K562 (cell line): ENCODE measurements around the gene AGRN. TPM values are rescaled to one million over a fixed set of nuclear protein-coding genes. Genes with fewer than 3 reads are reported as not detected.

Experiments used
- ATAC-seq: fragments of 200-7000 bp; cut with Tn5 transposase; 3 replicates; pipeline ENCODE4 v1.9.1; 2020; ENCODE audit warnings: moderate library complexity
- BruUV-seq: library from RNA; stranded (reverse); fragments of 400-500 nt; replicated peaks from 2 replicates; lab custom pipeline; 2021; lab: Mats Ljungman, UMichigan
- CTCF ChIA-PET: fragments of 300-600 bp; formaldehyde crosslinking; extraction: SDS; loops from one replicate; lab custom pipeline; 2021; ENCODE audit warnings: low intra/inter-chr PET ratio; lab: Yijun Ruan, JAX
- POLR2A ChIA-PET: fragments of 300-600, 350-650 bp; sonication (Branson Sonifier 250); formaldehyde crosslinking; extraction: SDS; loops from one replicate; lab custom pipeline; 2021; ENCODE audit warnings: antibody characterized with exemption, inconsistent platforms; lab: Yijun Ruan, JAX
- DNase-seq, 4 experiments: peaks; one replicate each; pipeline versions ENCODE4 v3.0.0 to v3.0.0-alpha.2; 2011 to 2018; ENCODE audit warnings: low spot score in 3 of 4, mixed read lengths in 3 of 4; ENCODE audit errors: extremely low read depth in 1 of 4
- FAIRE-seq: peaks from 2 replicates; lab custom pipeline; 2011; peaks lifted over from hg19 to GRCh38; lab: Jason Lieb, UNC
- H2AFZ ChIP-seq: 2 replicates; pipeline ENCODE4 v1.6.0; 2011; ENCODE audit warnings: low read depth, low read length, control low read depth, inconsistent platforms
- H3K27ac ChIP-seq: fragments of 200-600 bp; 3 replicates; pipeline ENCODE4 v1.8.0; 2011; ENCODE audit warnings: low read depth, mild to moderate bottlenecking, control low read depth, inconsistent platforms, low read length, moderate library complexity, mixed read lengths; ENCODE audit errors: extremely low read depth
- H3K27me3 ChIP-seq, 2 experiments: fragments of 300-600 bp in 1 of 2; 2 replicates in 1 of 2; 3 replicates in 1 of 2; pipeline versions ENCODE4 v1.6.0 to v1.8.0; 2011; ENCODE audit warnings: inconsistent platforms in 2 of 2, low read length in 2 of 2, mild to moderate bottlenecking in 1 of 2, mixed read lengths in 1 of 2, moderate library complexity in 1 of 2; ENCODE audit not compliant: control insufficient read depth in 2 of 2, insufficient read depth in 2 of 2
- H3K36me3 ChIP-seq: fragments of 300-600 bp; 3 replicates; pipeline ENCODE4 v1.8.0; 2011; ENCODE audit warnings: mild to moderate bottlenecking, low read length, inconsistent platforms; ENCODE audit not compliant: control insufficient read depth, insufficient read depth
- H3K4me1 ChIP-seq, 2 experiments: fragments of 200-600 bp in 1 of 2; replicated peaks in 1 of 2; 2 replicates in 1 of 2; 3 replicates in 1 of 2; pipeline versions ENCODE4 v1.5.1 to v1.8.0; 2011; ENCODE audit warnings: inconsistent platforms in 2 of 2, low read length in 2 of 2, mild to moderate bottlenecking in 1 of 2, mixed read lengths in 1 of 2, moderate library complexity in 1 of 2; ENCODE audit not compliant: control insufficient read depth in 2 of 2, insufficient read depth in 2 of 2
- H3K4me2 ChIP-seq: 2 replicates; pipeline ENCODE4 v1.6.1; 2011; ENCODE audit warnings: low read length, control low read depth, inconsistent platforms, mixed read lengths; ENCODE audit not compliant: insufficient read depth
- H3K4me3 ChIP-seq: fragments of 200-600 bp; sonication (generic), shearing (Covaris generic); 2 replicates; pipeline ENCODE4 v1.5.1; 2016; ENCODE audit warnings: control low read depth, inconsistent platforms
- H3K79me2 ChIP-seq: fragments of 200-600 bp; 3 replicates; pipeline ENCODE4 v1.8.0; 2011; ENCODE audit warnings: low read length, inconsistent platforms; ENCODE audit not compliant: control insufficient read depth, insufficient read depth
- H3K9ac ChIP-seq, 2 experiments: 2 replicates each; pipeline versions ENCODE4 v1.6.0 to v1.6.1; 2011; ENCODE audit warnings: low read depth in 2 of 2, low read length in 2 of 2, control low read depth in 1 of 2, inconsistent platforms in 1 of 2, mild to moderate bottlenecking in 1 of 2, mixed read lengths in 1 of 2; ENCODE audit not compliant: insufficient read depth in 1 of 2
- H3K9me1 ChIP-seq: one replicate; pipeline ENCODE4 v1.6.0; 2011; ENCODE audit warnings: inconsistent platforms, mild to moderate bottlenecking, low read length, moderate library complexity; ENCODE audit not compliant: control insufficient read depth, insufficient read depth
- H3K9me3 ChIP-seq: replicated peaks from 2 replicates; pipeline ENCODE4 v1.5.1; 2011; ENCODE audit warnings: low read depth, low read length, inconsistent platforms; ENCODE audit not compliant: control insufficient read depth, insufficient read depth
- H4K20me1 ChIP-seq: replicated peaks from 2 replicates; pipeline ENCODE4 v1.6.1; 2011; ENCODE audit warnings: low read length, inconsistent platforms, mixed read lengths; ENCODE audit not compliant: control insufficient read depth, insufficient read depth
- ARID1B ChIP-seq: fragments of 450-650 bp; IDR thresholded peaks from 2 replicates; pipeline ENCODE4 v1.6.1; 2016; ENCODE audit warnings: antibody characterized with exemption, mild to moderate bottlenecking, inconsistent platforms
- BRD9 ChIP-seq: fragments of 450-650 bp; IDR thresholded peaks from 2 replicates; pipeline ENCODE4 v1.6.1; 2018; ENCODE audit warnings: low read depth; ENCODE audit not compliant: partially characterized antibody
- CREM ChIP-seq: IDR thresholded peaks from 2 replicates; pipeline ENCODE4 v1.6.1; 2014; ENCODE audit warnings: antibody characterized with exemption, low read depth
- HDAC2 ChIP-seq: fragments of 450-650 bp; IDR thresholded peaks from 2 replicates; pipeline ENCODE4 v1.6.1; 2016; ENCODE audit warnings: mild to moderate bottlenecking
- HDAC6 ChIP-seq: IDR thresholded peaks from 2 replicates; pipeline ENCODE4 v1.6.1; 2012; ENCODE audit warnings: low read depth, mild to moderate bottlenecking, control low read depth, inconsistent platforms, low read length, moderate library complexity
- NCOA4 ChIP-seq: fragments of 450-650 bp; IDR thresholded peaks from 2 replicates; pipeline ENCODE4 v1.6.1; 2018; ENCODE audit warnings: mild to moderate bottlenecking; ENCODE audit not compliant: partially characterized antibody
- NR2C1 ChIP-seq, 2 experiments: fragments of 450-650 bp; IDR thresholded peaks; 2 replicates each; pipeline ENCODE4 v1.6.1; 2017; ENCODE audit warnings: mild to moderate bottlenecking in 2 of 2, antibody characterized with exemption in 1 of 2, inconsistent platforms in 1 of 2, missing compliant biosample characterization in 1 of 2, missing genetic modification characterization in 1 of 2
- NR2C2 ChIP-seq, 2 experiments: fragments of 200-800 bp in 1 of 2; sonication (Bioruptor generic) in 1 of 2; sonication (generic) in 1 of 2; formaldehyde crosslinking in 1 of 2; IDR thresholded peaks; 2 replicates each; pipeline versions ENCODE4 v1.6.1 to v1.8.0; 2016 to 2022; ENCODE audit warnings: mild to moderate bottlenecking in 1 of 2, missing compliant biosample characterization in 1 of 2, missing genetic modification characterization in 1 of 2, missing genetic modification reagents in 1 of 2
- RBM25 ChIP-seq: fragments of 200-400 bp; formaldehyde crosslinking; IDR thresholded peaks from 2 replicates; pipeline ENCODE4 v1.6.1; 2018; ENCODE audit warnings: low read length, low read depth, moderate library complexity; ENCODE audit not compliant: severe bottlenecking
- ZC3H4 ChIP-seq: sonication (generic); formaldehyde crosslinking; IDR thresholded peaks from 2 replicates; pipeline ENCODE4 v1.9.0; 2021; ENCODE audit warnings: missing genetic modification reagents, borderline replicate concordance
- WGBS: fragments of 100-300 bp; shearing (Covaris generic); methylation state at CpG from one replicate; pipeline ENCODE4 v1.1.6; 2016; ENCODE audit warnings: low coverage, mixed read lengths; ENCODE audit not compliant: insufficient coverage; ENCODE audit errors: missing lambda C conversion rate; 5-methylcytosine and 5-hydroxymethylcytosine counted together
- in situ Hi-C: fragments of 300-500 bp; cut with MboI; formaldehyde crosslinking; loops from 4 replicates; pipeline ENCODE4 v1.15.0; 2018; ENCODE audit warnings: inconsistent platforms, mixed read lengths
- intact Hi-C: fragments of 100-400 bp; cut with micrococcal nuclease; formaldehyde crosslinking; loops from 2 replicates; pipeline ENCODE4 v1.14.2; 2022
- polyA plus RNA-seq, 8 experiments: library from polyadenylated mRNA; depleted of rRNA in 4 of 8; stranded (reverse) in 5 of 8; unstranded in 3 of 8; fragments of >200 nt; fragmentation: Nextera tagmentation in 2 of 8; fragmentation: Illumina TruSeq in 1 of 8; extraction: Ambion mirVana in 2 of 8; extraction: Trizol in 1 of 8; gene quantifications; 2 replicates each; pipeline versions ENCODE4 v1.2.1 to v1.2.3, GENCODE V29; 2011 to 2014; ENCODE audit warnings: inconsistent platforms in 1 of 8, missing spikeins in 1 of 8
- total RNA-seq, 7 experiments: library from RNA; depleted of rRNA in 6 of 7; stranded (reverse); fragments of >200 nt in 6 of 7; fragmentation: Illumina TruSeq in 2 of 7; extraction: Trizol in 2 of 7; gene quantifications; 2 replicates each; pipeline versions ENCODE4 v1.2.1 to v1.2.3, GENCODE V29; 2011 to 2021; ENCODE audit warnings: low replicate concordance in 1 of 7
- TF ChIP-seq, protein P1 (sequence below), 2 experiments: fragments of 450-650 bp in 1 of 2; sonication (generic) in 1 of 2; formaldehyde crosslinking in 1 of 2; IDR thresholded peaks in 1 of 2; conservative IDR thresholded peaks in 1 of 2; 2 replicates each; pipeline versions ENCODE4 v1.6.1 to v1.8.1; 2016 to 2023; ENCODE audit warnings: mild to moderate bottlenecking in 2 of 2, moderate library complexity in 2 of 2, inconsistent platforms in 1 of 2, missing genetic modification reagents in 1 of 2
- TF ChIP-seq, protein P2 (sequence below), 2 experiments: IDR thresholded peaks; 2 replicates each; pipeline ENCODE4 v1.6.1; 2011; ENCODE audit warnings: borderline replicate concordance in 1 of 2, control low read depth in 1 of 2, low read depth in 1 of 2, low read length in 1 of 2, mild to moderate bottlenecking in 1 of 2, mixed read lengths in 1 of 2, moderate library complexity in 1 of 2; ENCODE audit not compliant: insufficient read depth in 1 of 2, insufficient read length in 1 of 2, poor library complexity in 1 of 2, severe bottlenecking in 1 of 2; ENCODE audit errors: extremely low read depth in 1 of 2
- TF ChIP-seq, protein P3 (sequence below): sonication (generic); formaldehyde crosslinking; IDR thresholded peaks from 2 replicates; pipeline ENCODE4 v1.9.0; 2022; ENCODE audit warnings: mild to moderate bottlenecking, missing genetic modification reagents
- TF ChIP-seq, protein P4 (sequence below), 2 experiments: fragments of 450-650 bp; conservative IDR thresholded peaks; 2 replicates each; pipeline ENCODE4 v1.6.1; 2017; ENCODE audit warnings: mild to moderate bottlenecking in 2 of 2, moderate library complexity in 2 of 2

Gene AGRN
- total and polyA plus RNA-seq, 9 of the 15 experiments (the other 6 are each of a cell fraction or from before 2014, with no cell fraction given), result 0.04 to 111 (median 18.1) TPM

DNA sequence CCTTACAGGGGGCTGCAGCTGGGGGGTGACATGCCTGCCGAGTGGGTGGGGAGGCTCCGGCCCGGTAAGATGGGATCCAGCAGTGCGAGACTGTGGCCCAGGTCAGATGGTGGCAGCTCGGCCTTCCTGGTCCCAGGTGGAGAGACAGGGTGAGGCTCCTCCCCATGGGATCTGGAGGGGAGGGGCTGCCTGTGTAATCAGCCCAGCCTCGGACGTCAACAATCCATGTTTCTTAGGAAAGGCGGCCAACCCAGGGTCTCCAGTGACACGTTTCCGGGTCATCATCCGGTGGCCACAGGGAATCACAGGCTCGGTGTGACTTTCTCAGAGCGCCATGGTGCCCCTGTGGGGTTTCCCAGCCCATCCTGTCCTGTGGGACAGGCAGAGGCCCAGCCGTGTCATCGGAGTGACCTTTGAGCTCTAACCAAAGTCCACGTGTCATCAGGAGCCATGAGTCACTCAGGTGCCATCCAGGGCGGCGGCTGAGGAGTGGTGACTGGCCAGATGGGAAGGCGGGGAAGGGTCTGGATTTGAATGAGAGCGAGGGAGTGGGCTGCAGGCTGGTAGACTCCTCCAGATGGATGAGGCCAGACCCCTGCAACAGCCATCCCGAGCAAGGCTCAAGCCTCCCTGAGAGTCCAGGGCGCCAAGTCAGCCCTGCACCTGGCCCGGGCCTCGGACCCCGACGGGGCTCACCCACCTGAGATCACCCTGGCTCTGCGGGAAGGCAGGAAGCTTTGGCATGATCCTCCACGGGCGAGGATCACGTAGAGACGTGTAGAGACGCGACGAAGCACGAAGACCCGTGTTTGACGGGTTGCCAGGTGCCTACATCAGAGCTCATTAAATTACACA is 13.4 kb upstream of the AGRN start:
- Histone ChIP-seq H3K27me3 (no peaks in the 10 kb centered on the region), H3K9me3 (no peaks in the 10 kb centered on the region; the same call in none of the 2 replicates), H3K27ac (no peak overlapping the region), H3K9ac (peak overlapping the region in 1 of 2 experiments; percentile 90; a peak in 2 of 4 replicates), H2AFZ (no peak overlapping the region), H3K36me3 (no peaks in the 10 kb centered on the region), H3K4me1 (peaks cover 35 to 51% of the 10 kb centered on the region in 2 experiments), H3K9me1 (no peaks in the 10 kb centered on the region), H3K4me2 (no peak overlapping the region), H4K20me1 (0 out of 2 replicates have a peak, but pooled peaks cover 4% of the 10 kb centered on the region), H3K4me3 (no peak overlapping the region), H3K79me2 (peaks cover 3% of the 10 kb centered on the region; the same call in 1 of the 3 replicates)
- intact Hi-C loops (no loop called here), in situ Hi-C loops (no loop called here)
- CTCF ChIA-PET, result no interaction called here
- WGBS, result 82% methylated on average over 36 of the region's 37 CpGs
- FAIRE-seq (no peak), ATAC-seq (no peak), DNase-seq (peak in 2 of 4 experiments; percentile 21 to 22)
- no TSS peak for BruUV-seq
- POLR2A ChIA-PET, result interaction anchor here (1.1 kb wide), 1 partner anchor 11 kb away, joined by 5 read pairs; no protein-coding TSS in a partner anchor
- TF ChIP-seq NR2C1 (IDR thresholded peaks at IDR 0.05), result no peak
- peak; percentile 83 for TF ChIP-seq NR2C1 (tag; IDR thresholded peaks at IDR 0.05)
- no peak for TF ChIP-seq HDAC2
- no peak for TF ChIP-seq NCOA4
- no peak for TF ChIP-seq ARID1B
- peak; percentile 71; the same call in 1 of the 2 replicates for TF ChIP-seq NR2C2 (CRISPR knock-in tag; IDR thresholded peaks at IDR 0.05)
- TF ChIP-seq NR2C2 (tag; IDR thresholded peaks at IDR 0.05), result no peak
- 0 out of 2 replicates have a peak, but pooled peaks have one; percentile 1 for TF ChIP-seq CREM
- TF ChIP-seq, protein P1, sequence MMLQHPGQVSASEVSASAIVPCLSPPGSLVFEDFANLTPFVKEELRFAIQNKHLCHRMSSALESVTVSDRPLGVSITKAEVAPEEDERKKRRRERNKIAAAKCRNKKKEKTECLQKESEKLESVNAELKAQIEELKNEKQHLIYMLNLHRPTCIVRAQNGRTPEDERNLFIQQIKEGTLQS (IDR thresholded peaks at IDR 0.05), result peak; percentile 55; the same call in 1 of the 2 replicates
- TF ChIP-seq, protein P1 (CRISPR knock-in tag; conservative IDR thresholded peaks at IDR 0.05), result no peak
- TF ChIP-seq HDAC6, result no peak
- no peak for TF ChIP-seq ZC3H4 (CRISPR knock-in tag)
- no peak for TF ChIP-seq RBM25
- TF ChIP-seq, protein P2, sequence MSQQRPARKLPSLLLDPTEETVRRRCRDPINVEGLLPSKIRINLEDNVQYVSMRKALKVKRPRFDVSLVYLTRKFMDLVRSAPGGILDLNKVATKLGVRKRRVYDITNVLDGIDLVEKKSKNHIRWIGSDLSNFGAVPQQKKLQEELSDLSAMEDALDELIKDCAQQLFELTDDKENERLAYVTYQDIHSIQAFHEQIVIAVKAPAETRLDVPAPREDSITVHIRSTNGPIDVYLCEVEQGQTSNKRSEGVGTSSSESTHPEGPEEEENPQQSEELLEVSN (IDR thresholded peaks at IDR 0.05; ENCODE audit: borderline replicate concordance in 1 of 2, extremely low read depth in 1 of 2, insufficient read depth in 1 of 2, insufficient read length in 1 of 2, low read depth in 1 of 2, low read length in 1 of 2, poor library complexity in 1 of 2, severe bottlenecking in 1 of 2), result peak in 1 of 2 experiments; percentile 27
- TF ChIP-seq, protein P3, sequence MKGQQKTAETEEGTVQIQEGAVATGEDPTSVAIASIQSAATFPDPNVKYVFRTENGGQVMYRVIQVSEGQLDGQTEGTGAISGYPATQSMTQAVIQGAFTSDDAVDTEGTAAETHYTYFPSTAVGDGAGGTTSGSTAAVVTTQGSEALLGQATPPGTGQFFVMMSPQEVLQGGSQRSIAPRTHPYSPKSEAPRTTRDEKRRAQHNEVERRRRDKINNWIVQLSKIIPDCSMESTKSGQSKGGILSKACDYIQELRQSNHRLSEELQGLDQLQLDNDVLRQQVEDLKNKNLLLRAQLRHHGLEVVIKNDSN, result peak; percentile 43; the same call in 1 of the 2 replicates
- TF ChIP-seq, protein P4, sequence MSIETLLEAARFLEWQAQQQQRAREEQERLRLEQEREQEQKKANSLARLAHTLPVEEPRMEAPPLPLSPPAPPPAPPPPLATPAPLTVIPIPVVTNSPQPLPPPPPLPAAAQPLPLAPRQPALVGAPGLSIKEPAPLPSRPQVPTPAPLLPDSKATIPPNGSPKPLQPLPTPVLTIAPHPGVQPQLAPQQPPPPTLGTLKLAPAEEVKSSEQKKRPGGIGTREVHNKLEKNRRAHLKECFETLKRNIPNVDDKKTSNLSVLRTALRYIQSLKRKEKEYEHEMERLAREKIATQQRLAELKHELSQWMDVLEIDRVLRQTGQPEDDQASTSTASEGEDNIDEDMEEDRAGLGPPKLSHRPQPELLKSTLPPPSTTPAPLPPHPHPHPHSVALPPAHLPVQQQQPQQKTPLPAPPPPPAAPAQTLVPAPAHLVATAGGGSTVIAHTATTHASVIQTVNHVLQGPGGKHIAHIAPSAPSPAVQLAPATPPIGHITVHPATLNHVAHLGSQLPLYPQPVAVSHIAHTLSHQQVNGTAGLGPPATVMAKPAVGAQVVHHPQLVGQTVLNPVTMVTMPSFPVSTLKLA (conservative IDR thresholded peaks at IDR 0.05), result peak in 1 of 2 experiments; percentile 34; a peak in 1 of 4 replicates
- TF ChIP-seq BRD9, result no peak
